Peyer's patch (tissue), 4 donors: ENCODE results near the gene THRB. TPM values are rescaled to one million over a fixed set of nuclear protein-coding genes. Genes with fewer than 3 reads are reported as not detected.

ENCODE experiments used
- DNase-seq, 3 donors: peaks; one replicate each; pipeline ENCODE4 v3.0.0-alpha.2; 2017 to 2019
- H3K27ac ChIP-seq, 4 donors: fragments of 200-600 bp; sonication (generic); one replicate each; pipeline ENCODE4 v1.5.1; 2016 to 2019
- H3K27me3 ChIP-seq, 2 donors: fragments of 200-600 bp; sonication (generic); one replicate each; pipeline ENCODE4 v1.5.1; 2019
- H3K36me3 ChIP-seq, 3 donors: fragments of 200-600 bp; sonication (generic); one replicate each; pipeline ENCODE4 v1.5.1; 2016 to 2019
- H3K4me1 ChIP-seq, 4 donors: fragments of 200-600 bp; sonication (generic); one replicate each; pipeline ENCODE4 v1.5.1; 2016 to 2019
- H3K4me3 ChIP-seq, 4 donors: fragments of 200-600 bp; sonication (generic); 1 replicate in 3 of 4; 2 replicates in 1 of 4; pipeline ENCODE4 v1.5.1; 2016 to 2019; ENCODE audit warnings: mild to moderate bottlenecking in 1 of 4
- H3K9me3 ChIP-seq, 4 donors: fragments of 200-600 bp; sonication (generic); one replicate each; pipeline ENCODE4 v1.5.1; 2016 to 2019; ENCODE audit warnings: mild to moderate bottlenecking in 1 of 4
- CTCF ChIP-seq, 6 experiments: fragments of 450-650 bp in 4 of 6; fragments of 200-600 bp in 2 of 6; sonication (generic) in 1 of 6; IDR thresholded peaks; one replicate each; pipeline ENCODE4 v1.5.1; 2017 to 2019; ENCODE audit warnings: antibody characterized with exemption in 6 of 6, mild to moderate bottlenecking in 3 of 6, moderate library complexity in 1 of 6
- POLR2A ChIP-seq, 2 donors: fragments of 450-650 bp; IDR thresholded peaks; one replicate each; pipeline ENCODE4 v1.5.1; 2017; ENCODE audit warnings: antibody characterized with exemption in 2 of 2, mild to moderate bottlenecking in 2 of 2, moderate library complexity in 2 of 2
- total RNA-seq, 4 donors: library from RNA; depleted of rRNA; stranded (reverse); fragments of >200 nt; gene quantifications; one replicate each; pipeline ENCODE4 v1.1.0, GENCODE V29; 2016

Gene THRB
- total RNA-seq, 4 donors from 2014 or later: 2.6 to 13.2 (median 8.4) TPM

- Histone ChIP-seq H3K27me3 (no peaks in the 10 kb centered on the region), H3K4me3 (no peak overlapping the region), H3K27ac (no peak overlapping the region), H3K9me3 (no peaks in the 10 kb centered on the region), H3K36me3 (no peaks in the 10 kb centered on the region), H3K4me1 (no peaks in the 10 kb centered on the region)
- TF ChIP-seq POLR2A (IDR thresholded peaks at IDR 0.05) (no peak), CTCF (IDR thresholded peaks at IDR 0.05) (no peak)
- no peak for DNase-seq
Measured at GRCh38 chr3:24161841-24162240, 332.8 kb downstream of the THRB start.

- no peaks in the 10 kb centered on the region for H3K36me3 ChIP-seq
- no peak overlapping the region for H3K4me3 ChIP-seq
- TF ChIP-seq POLR2A (IDR thresholded peaks at IDR 0.05) (no peak), CTCF (IDR thresholded peaks at IDR 0.05) (no peak)
- H3K27ac ChIP-seq: no peak overlapping the region
- no peaks in the 10 kb centered on the region for H3K9me3 ChIP-seq
- no peaks in the 10 kb centered on the region for H3K27me3 ChIP-seq
- DNase-seq: no peak
- no peaks in the 10 kb centered on the region for H3K4me1 ChIP-seq
Measured at GRCh38 chr3:24160424-24161095, 334.1 kb downstream of the THRB start.

- Histone ChIP-seq H3K4me1 (no peaks in the 10 kb centered on the region), H3K27ac (no peak overlapping the region), H3K27me3 (no peaks in the 10 kb centered on the region), H3K4me3 (no peak overlapping the region), H3K36me3 (no peaks in the 10 kb centered on the region), H3K9me3 (no peaks in the 10 kb centered on the region)
- DNase-seq: no peak
- TF ChIP-seq CTCF (IDR thresholded peaks at IDR 0.05) (no peak), POLR2A (IDR thresholded peaks at IDR 0.05) (no peak)
Measured at GRCh38 chr3:24158761-24159454, 335.7 kb downstream of the THRB start.

- no peak overlapping the region for H3K4me3 ChIP-seq
- H3K27me3 ChIP-seq: no peaks in the 10 kb centered on the region
- H3K36me3 ChIP-seq: no peaks in the 10 kb centered on the region
- TF ChIP-seq CTCF (IDR thresholded peaks at IDR 0.05) (no peak), POLR2A (IDR thresholded peaks at IDR 0.05) (no peak)
- DNase-seq: no peak
- H3K9me3 ChIP-seq: no peaks in the 10 kb centered on the region
- H3K27ac ChIP-seq: no peak overlapping the region
- no peaks in the 10 kb centered on the region for H3K4me1 ChIP-seq
Measured at GRCh38 chr3:24157106-24157505, 337.5 kb downstream of the THRB start.

- Histone ChIP-seq H3K36me3 (no peaks in the 10 kb centered on the region), H3K27me3 (no peaks in the 10 kb centered on the region), H3K9me3 (no peaks in the 10 kb centered on the region), H3K4me3 (no peak overlapping the region), H3K27ac (no peak overlapping the region), H3K4me1 (no peaks in the 10 kb centered on the region)
- no peak for TF ChIP-seq POLR2A (IDR thresholded peaks at IDR 0.05)
- no peak for TF ChIP-seq CTCF (IDR thresholded peaks at IDR 0.05)
- DNase-seq: no peak
Measured at GRCh38 chr3:24156466-24156865, 338.2 kb downstream of the THRB start.
